CD4-positive, alpha-beta T cell treated with Interleukin-4 for 4 hours (primary cell): ENCODE data around the gene RALGAPA2.

Source experiments
- DNase-seq: peaks from one replicate; pipeline ENCODE4 v3.0.0-alpha.2; 2020

RALGAPA2 gene

DNA sequence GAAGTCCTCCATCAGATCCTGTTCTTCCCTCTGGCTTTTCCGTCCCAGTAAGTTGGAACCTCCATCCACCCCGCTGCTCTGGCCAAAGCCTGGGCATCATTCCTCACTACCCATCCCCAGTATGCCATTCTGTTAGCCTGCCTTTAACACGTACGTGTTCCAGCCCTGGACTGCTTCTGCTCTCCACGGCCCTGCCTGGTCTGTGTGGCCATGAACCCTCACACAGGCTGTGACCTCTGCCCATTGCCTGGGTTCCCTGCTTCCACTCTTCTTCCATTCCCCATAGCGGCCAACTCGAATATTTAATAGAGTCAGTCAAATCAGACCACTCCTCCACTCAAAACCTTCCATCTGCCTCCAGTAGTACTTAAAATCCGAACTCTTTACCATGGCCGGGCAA lies 29.4 kb downstream of the RALGAPA2 start:
- DNase-seq: no peak

DNA sequence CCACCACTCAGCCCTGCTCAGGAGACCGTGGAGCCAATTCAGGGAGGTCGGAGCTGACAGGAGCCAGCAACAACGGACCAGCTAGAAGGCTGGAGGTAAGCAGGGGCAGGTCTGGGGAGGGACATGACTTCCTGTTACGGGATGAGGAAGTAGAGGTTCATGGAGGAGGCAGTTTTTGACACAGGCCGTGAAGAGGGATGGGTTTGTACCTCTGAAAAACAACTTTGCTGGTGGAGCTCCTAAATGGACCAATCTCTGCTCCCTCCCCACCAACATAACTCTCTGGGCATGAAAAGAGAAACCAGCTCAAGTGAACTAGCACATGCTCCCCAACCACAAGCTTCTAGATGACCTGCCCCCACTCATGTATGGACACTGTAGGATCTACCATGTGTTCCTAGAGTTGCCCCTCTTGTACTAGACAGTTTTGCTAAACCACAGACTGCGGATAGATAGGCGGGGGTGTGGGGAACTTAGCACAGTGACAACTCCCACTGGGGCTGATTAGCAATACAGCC lies 31.4 kb downstream of the RALGAPA2 start:
- no peak for DNase-seq

DNA sequence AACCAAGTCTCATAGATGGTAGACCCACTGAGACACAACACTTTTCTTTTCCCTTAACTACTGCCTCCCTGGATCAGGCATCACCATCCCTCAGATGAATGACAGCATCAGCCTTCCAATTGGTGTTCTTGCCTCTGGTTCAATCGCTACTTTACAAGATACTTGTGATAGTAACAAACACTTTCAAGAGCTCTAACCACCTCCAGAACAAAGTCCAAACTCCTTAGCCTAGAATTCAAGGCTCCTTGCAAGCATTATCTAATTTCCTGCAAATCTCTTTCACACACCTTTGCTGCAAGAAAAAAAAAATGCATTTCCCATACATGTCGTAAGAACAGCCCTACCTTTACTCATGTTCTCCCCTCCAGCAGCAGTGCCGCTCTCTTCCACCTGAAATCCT lies 33.1 kb downstream of the RALGAPA2 start:
- DNase-seq: no peak

DNA sequence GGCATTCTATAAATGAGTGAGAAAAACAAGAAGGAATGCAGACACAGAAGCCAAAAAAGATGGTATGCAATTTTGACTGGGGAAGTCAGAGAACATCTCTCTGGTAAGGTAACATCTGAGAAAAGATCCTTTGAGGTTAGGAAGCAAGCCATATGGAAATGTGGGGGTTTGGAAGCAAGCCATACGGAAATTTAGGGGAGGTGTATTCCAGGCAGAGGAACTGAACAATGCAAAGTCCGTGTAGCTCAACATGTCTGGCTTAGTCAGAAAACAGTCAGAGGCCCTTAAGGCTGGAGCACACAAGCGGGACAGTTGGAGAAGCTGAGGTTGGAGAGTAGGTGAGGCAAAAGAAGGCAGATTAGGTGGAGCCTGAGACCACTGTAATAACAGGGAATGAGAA lies 35.3 kb downstream of the RALGAPA2 start:
- no peak for DNase-seq

DNA sequence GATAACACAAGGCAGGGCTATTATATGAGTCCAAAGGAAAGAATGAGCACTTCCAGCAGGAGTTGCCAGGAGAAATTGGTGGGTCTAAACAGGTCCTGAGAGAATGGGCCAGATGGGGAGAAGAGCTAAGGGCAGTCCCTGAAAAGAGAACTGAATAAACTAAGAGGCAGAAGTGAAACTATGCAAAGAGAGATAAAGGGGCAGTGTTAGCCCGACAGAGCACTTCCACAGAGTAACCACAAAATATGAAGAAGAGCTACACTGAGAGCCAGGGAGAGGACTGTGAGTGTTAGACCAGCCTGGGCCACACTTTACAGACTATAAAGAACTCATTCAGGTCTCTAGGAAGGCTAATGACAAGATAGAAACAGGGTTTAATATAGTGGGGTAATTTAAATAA lies 43.8 kb downstream of the RALGAPA2 start:
- DNase-seq: no peak

DNA sequence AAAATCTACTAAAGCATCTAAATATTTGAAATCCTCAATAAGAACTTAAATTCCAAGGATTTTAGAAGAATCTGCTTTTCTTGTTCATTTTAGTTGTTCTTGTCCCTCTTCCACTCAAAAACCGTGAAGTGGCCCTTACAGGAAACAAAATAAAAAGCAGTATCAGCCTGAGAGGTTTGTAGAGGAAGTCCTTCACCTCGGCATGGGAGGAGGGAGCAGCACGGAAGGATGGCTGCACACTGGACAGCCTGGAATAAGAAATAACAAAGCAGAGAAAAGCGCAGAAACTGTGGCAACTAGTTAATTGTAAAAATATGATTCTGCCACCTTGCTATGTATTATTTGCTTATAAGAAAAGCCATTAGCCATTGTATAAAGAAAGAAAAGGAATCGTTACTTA lies 46.1 kb downstream of the RALGAPA2 start:
- DNase-seq: no peak

DNA sequence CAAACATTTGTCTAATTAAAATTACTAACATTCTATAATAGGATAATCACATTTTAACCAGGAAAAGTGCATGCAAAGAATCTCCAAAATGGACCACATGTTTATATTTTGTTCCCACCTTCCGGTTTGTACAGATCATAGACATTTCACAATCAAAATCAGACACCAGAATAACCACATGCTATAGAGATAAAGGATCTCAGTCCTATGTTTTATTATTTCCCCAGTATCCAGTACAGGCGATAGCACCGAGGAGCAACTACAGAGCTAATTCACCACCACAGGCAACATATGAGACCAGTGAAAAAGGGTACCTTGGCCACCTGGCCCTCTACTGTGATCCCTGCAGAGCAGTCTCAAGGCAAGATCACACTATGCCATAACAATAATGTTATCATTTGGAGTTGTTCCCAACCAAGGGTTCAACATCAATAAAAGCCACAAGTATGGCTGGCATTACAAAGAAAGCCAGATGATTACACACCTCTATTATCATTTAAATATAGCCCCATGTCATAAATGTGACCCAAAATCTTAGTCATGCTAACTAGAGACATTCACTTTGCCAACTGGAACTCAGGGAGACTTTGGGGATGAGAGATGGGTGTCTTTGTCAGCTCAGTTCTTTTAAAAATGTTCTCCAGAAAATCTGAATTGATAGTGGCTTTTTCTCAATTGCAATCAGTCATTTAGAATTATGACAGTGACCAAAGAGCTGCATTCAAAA lies 46.7 kb downstream of the RALGAPA2 start:
- DNase-seq: no peak

DNA sequence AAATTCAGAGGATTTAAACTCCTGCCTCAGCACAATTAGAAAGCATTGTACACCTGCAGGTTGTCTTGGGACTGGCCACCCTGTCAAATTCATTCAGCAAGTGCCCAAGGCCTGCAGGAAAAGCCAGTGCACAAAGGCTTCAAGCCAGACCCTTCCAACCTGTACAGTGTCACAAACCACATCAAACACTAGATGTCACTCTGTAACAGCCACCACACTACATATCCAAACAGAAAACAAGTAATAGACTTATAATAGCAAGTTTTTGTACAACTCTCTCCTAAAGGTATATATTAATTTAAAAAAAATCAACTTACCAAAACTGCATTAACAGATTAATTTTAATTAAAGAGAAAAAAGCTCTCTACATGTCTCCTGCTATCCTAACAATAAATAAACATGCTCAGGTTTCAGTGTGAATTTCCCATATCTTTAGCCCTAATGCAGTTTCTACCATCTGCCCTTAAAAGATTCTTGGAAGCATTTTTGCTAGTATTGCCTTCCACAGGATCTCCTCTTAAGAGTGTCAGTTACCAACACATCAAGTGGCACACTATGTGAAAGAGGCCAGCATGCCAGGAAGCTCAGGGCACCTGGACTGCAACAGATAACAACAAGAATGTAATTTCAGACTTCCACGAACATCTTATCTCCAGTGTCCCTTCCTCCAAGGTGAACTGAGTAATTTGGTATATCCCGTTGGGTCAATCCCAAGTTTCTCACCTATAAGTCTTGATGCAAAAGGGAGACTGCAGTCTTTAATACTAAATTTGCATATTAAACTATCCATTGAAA lies 47.5 kb downstream of the RALGAPA2 start:
- peak; percentile 6 for DNase-seq

DNA sequence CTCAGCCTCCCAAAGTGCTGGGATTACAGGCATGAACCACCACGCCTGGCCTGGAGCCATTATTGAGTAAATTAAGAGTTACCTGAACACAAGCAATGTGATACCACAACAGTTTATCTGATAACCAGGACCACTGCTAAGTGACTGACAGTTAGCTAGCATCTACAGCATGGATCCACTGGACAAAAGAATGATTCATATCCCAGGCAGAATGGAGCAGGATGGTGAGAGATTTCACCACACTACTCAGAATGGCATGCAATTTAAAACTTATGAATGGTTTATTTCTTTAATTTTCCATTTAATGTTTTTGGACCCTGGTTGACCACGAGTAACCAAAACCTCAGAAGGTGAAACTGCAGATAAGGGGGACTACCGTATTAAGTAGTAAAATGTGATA lies 48.6 kb downstream of the RALGAPA2 start:
- DNase-seq: no peak

DNA sequence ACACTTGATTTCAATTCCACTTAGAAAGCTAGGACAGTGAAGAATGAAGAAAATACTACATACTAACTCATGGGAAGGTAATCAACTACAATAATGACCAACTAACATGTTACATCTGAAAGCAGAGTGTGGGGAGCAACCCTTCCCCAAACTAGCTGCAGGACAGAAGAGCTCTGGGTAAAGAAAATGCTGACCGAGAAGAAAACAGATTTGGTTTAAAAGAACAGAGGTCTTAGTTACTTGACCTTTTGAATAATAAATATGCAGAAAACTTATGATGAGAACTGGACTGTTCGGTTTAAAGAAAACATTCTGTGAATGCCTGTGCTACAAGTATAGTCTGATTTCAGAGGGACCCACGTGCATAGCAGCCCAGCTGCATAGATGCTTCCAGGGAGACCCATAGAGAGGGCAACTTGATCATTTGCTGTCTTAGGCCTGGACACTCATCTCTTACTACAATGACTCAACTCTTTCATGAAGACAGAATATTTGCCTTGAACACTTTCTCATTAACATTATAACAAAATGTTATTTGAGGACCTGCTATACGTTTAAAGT lies 53.5 kb downstream of the RALGAPA2 start:
- no peak for DNase-seq

DNA sequence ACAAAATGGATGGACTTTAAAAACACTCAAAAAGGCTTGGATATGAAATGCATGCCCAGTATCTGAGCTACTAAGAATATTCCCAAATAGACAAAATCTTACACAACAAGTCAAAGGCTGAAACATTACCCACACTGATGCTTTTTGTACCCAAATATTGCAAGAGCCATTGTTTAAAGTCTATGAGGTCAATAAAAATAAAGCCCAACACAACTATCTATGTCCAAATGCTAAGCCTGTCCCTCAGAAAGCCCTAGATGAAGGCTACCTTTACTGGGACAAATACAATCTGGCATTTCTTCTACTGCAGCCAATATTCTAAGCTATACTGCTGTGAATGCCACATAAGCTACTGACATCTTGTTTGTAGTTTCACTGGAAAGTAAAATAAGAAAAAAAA lies 54.3 kb downstream of the RALGAPA2 start:
- DNase-seq: no peak

DNA sequence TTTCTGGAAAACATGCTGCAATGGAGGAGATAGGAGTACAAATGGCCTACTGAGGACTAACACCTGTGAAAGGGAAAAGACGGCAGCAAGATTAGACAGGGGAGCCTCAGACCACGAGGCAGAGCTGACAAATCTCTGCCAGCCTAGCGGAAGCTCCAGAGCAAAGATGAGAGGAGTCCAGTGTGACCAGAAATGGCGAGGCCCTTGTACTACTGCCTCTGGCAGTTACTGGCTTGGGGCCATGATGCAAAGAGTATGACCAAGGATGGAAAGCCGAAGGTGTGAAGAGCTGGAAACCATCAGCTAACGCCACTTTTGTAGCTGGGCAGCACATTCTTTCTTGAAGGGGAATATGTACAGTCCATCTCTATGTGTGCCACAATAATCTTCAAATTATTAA lies 55.4 kb downstream of the RALGAPA2 start:
- no peak for DNase-seq

DNA sequence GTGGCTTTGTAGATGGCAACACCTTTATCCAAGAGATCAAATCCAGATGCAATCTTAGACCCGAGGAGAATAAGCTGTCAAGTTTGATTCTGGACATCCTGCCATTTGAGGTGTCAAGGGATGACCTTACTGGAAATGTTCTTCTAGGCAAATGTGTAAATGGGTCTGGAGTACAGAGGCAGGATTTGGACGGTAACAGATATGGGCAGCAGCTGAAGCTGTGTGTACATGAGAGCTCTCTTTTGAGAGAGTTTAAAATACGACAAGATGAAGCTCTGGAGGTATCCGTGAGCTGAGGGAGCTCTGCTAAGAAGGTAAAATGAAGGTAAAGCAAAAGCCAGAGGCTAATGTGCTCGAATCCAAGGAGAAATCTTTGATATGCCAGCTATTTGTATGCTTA lies 56.6 kb downstream of the RALGAPA2 start:
- no peak for DNase-seq

DNA sequence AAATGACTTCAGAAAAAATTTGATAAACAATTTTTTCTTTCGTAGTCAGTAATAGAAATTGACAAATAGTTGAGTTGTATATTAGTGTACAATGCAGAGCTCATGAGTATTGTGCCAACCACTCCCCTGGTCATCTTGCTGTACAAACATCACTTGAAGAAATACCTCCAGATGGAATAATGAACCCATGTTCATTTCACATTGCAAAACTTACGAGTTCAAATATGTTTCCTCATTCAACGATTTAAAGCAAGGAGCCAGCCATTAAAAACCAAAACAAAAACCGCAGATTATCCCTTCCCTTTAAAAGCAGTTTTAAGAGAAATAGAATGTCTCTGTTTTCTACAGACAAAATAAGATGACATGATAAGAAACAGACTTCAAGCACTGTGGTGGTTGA lies 62.5 kb downstream of the RALGAPA2 start:
- DNase-seq: no peak

DNA sequence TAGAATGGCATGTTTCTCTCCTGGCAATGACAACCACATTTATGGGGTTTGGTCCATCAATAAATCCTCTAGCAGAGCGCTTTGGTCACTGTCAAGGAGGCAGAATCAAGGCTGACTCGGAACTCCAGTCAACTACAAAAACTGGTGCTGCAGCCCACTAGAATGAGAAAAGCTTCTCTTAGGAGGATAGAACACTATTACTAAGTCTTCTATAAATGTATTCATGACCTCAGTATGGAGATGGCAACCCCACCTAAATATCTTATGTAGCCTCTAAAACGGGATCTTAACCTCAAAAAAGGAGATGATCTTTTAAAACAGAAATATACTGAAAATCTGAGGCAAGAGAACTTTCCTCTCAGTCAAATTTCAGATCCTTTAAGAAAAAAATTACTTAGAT lies 68.5 kb downstream of the RALGAPA2 start:
- DNase-seq: no peak

DNA sequence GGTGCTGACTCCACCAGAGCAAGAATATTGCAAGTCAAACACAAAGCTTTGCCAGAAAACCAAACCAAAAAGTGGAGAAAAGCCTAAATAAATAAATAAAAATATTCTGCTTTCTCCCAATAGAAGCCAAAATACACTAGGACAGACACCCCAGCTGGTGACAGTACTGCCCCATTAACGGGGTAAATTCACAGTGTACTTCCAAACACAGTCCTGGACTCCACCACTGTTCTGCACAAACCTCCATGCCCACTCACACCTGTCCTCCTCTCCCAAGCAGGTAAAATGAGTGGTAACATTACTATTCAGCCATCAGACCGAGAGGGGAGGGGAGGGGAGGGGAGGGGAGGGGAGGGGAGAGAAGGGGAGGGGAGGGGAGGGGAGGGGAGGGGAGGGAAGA lies 70.7 kb downstream of the RALGAPA2 start:
- DNase-seq: no peak

DNA sequence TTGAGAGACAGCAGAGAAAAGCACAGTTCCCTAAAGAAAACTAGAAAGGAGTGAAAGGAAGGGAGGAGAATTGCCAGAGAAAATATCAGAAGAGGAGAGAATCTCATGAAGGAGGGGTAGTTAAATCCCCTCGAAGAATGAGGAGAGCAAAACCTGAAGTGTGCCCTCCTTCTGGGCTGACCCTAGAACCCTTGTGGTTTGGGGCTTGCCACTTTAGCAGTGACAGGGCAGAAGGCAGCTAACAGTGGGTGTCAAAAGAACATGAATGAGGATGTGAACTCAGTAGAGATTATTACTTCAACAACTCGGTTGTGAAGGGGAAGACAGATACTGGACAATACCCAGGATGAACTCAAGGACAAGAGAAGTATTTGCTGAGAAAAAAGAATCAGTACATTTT lies 73.6 kb downstream of the RALGAPA2 start:
- DNase-seq: no peak

DNA sequence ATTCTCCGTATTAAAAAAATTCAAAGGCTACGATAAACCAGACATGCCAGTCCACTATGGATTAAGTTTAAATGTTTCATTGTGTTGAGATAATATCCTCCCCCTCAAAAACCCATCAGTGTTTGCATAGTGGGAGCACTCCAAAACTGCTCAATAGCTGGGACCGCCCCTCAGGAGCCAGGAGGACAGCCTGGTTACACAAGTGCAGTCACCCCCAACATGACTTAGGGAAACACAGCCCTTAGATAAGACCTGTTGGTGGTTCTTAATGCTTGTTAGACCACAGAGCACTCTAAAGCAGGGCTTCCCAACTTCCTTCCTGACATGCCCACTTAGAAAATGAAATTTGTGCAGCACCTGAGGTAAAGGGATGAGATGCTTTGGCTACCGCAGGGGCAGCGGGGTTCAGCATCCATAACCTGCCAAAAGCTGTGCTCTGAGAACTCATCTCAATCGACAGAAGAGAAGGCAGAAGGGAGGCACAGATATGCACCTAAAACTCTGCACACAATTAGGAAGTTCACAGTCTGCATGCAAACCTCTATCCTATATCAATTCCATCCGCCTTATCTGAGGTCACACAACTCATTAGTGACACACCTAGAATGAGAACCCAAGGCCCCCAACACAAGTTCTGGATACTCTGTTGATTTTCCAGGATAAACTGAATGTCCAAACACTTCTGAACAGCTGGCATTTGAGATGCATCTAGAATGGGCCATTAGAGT lies 74.3 kb downstream of the RALGAPA2 start:
- no peak for DNase-seq

DNA sequence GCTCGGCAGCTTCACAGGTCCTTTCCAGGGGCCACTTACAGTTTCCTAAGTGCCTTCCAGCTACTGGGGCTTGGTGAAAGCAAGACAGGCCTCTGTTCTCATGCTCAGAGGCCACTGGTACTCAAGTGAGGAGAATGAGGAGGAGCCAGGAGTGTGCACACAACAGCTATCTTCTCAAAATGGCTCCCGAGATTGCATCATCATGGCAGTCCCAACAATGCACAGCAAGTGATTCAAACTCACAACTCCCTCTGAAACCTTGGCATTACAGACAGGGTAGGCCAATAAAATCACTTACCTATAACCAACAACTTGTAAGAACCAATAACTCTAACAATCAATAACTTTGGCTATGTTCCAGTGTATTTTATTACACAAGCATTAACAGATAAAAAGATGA lies 77.4 kb downstream of the RALGAPA2 start:
- DNase-seq: no peak

DNA sequence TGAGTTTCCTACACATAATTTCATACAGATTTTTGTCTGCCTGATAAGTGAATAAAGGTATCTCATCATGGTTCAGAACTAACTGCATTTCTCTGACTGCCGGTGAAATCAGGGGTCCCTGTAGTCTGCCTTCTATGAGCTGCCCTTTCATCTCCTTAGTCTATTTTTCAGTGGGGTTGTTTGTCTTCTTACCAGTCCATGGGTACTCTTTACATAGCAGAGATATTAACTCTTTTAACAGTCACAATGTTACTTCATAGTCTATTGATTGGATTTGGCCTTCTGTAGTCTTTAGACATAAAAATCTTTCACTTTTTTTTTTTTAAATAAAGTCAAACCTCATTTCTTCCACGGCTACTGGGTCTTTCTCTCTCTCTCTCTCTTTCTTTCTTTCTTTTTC lies 79.8 kb downstream of the RALGAPA2 start:
- DNase-seq: no peak

DNA sequence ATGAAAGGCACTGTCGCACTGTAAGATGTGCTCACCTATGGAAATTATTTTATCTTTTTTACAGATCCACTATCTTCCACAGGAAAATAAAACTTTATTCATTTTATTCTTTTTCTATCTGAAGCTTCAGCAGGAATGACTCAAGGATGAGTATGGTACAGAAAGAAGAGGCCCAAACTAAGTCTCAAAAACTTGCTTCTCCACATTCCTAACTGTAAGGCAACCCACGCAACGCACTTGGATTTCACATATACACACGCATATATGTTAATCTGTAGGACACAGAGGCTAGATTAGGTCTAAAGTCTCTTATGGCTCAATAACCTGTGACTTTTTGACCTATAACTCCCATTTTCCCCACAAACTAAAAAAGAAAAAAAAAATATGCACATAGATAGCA lies 81.9 kb downstream of the RALGAPA2 start:
- DNase-seq: no peak

DNA sequence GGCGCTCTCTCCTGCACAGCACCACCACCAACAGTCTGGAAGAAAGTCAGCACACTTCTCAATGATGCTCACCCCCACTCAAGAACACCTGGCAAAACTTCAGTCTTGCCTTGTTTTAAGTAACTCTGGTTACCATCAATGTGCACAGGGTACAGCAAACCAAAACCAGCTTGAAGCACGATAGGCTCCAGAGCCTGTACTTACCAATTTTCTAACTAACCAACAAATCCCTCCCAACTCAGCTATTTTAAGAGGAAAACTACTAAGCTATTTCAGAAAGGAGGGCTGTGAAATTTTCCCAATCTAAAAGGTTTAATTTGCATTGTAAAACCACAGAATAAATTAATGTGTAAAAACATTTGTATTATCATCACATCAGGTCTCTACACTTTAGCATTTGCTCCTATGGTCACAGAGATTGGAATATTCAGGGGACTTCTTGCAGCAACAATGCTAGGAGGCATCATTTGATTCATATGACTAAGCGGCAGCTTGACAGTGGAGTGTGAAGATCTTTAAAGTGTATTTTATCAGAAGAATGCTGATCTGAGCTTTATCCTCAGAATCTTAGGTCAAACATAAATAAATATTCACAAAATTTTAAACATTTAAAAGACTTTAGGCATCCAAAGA lies 82.8 kb downstream of the RALGAPA2 start:
- no peak for DNase-seq

DNA sequence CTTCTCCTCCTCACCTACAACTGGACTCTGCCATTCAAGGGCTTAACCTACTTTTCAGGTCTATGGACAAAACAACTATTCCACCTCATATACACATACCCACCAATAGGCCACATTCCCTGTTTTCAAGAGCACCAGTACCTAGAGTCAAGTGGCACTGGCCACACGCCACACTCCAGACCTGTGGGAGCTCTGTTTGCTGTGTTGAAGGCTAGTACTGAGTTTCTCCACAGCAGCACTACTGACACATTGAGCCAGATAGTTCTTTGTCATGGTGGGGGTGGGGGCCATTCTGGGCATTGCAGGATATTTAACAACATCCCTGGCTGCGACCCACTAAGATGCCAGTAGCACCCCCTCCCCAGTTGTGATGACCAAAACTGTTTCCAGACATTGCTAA lies 84.1 kb downstream of the RALGAPA2 start:
- no peak for DNase-seq
